ENCODE measurements around the gene CCR7. TPM values are rescaled to one million over a fixed set of nuclear protein-coding genes. Genes with fewer than 3 reads are reported as not detected.

Gene CCR7
- total RNA-seq, 1 donor from 2014 or later = 0.51 TPM

DNA sequence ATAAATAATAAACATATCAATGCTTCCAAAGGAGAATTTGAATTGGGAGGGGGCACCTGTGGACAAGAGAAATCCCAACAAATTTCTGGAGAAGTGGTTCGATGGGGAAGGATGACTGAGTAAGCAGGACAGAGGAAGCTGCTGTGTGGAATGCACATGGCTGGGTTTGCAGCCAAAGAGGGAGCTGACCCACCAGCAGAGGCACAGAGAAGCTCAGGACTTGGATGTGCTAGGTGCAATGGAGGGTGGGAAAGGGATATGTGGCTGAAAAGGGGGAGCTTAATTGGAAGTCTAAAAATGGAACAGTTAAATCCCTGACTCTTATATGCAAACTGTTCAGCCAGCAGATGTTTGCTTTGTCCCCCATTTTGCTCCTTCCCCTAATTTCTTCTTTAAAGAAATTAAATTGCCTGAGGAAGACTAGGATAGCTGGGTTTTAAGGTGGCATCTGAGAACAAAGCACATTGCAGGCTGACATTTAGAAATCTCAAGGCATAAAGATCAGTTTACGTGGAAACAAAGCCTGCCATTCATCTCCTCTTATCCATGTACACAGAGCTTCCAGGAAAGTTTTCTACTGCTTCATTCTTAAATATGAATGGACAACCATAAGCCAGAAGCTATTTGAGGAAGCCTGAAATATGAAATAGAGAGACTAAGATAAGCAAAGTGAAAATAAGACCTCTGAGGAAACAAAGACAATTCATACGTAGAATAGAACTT lies 40.9 kb downstream of the CCR7 start:
- peaks cover 7% of the 10 kb centered on the region for H3K36me3 Mint-ChIP-seq (ENCODE audit: low read depth, unreplicated experiment)
- peaks cover 9% of the 10 kb centered on the region for H3K27me3 Mint-ChIP-seq (ENCODE audit: unreplicated experiment)
- no peak for DNase-seq (ENCODE audit: low spot score)
- no peak overlapping the region for H3K4me3 Mint-ChIP-seq (ENCODE audit: unreplicated experiment)
- no peak for TF ChIP-seq CTCF (IDR thresholded peaks at IDR 0.05; ENCODE audit: unreplicated experiment)
- peaks cover 11% of the 10 kb centered on the region for H3K4me1 Mint-ChIP-seq (ENCODE audit: unreplicated experiment)
- no peaks in the 10 kb centered on the region for H3K9me3 Mint-ChIP-seq (ENCODE audit: unreplicated experiment)
- H3K27ac Mint-ChIP-seq (ENCODE audit: unreplicated experiment) = no peak overlapping the region

DNA sequence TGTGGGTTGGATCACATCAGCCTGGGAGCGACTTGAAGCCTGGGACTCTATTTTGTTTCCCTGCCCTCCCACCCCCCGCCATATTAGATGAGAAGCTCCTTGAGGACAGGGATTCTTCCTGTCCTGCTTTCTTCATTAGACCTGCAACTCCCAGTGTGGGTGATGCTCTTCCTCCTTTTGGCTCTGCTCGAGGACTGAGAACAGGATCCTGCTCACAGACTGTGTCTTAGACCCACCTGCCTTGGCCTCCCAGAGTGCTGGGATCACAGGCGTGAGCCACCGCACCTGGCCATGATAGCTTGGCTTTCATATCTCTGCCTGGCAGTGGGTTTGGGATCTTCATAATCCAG lies 42.3 kb downstream of the CCR7 start:
- Mint-ChIP-seq H3K27me3 (ENCODE audit: unreplicated experiment) (peaks cover 7% of the 10 kb centered on the region), H3K4me3 (ENCODE audit: unreplicated experiment) (no peak overlapping the region), H3K9me3 (ENCODE audit: unreplicated experiment) (no peaks in the 10 kb centered on the region), H3K4me1 (ENCODE audit: unreplicated experiment) (peaks cover 11% of the 10 kb centered on the region), H3K36me3 (ENCODE audit: low read depth, unreplicated experiment) (peaks cover 7% of the 10 kb centered on the region), H3K27ac (ENCODE audit: unreplicated experiment) (no peak overlapping the region)
- no peak for TF ChIP-seq CTCF (IDR thresholded peaks at IDR 0.05; ENCODE audit: unreplicated experiment)
- no peak for DNase-seq (ENCODE audit: low spot score)

GRCh38 chr17:40522250-40522960 lies 42.9 kb downstream of the CCR7 start:
- Mint-ChIP-seq H3K27ac (ENCODE audit: unreplicated experiment) (no peak overlapping the region), H3K27me3 (ENCODE audit: unreplicated experiment) (peaks cover 7% of the 10 kb centered on the region), H3K9me3 (ENCODE audit: unreplicated experiment) (no peaks in the 10 kb centered on the region), H3K4me3 (ENCODE audit: unreplicated experiment) (no peak overlapping the region), H3K4me1 (ENCODE audit: unreplicated experiment) (peaks cover 12% of the 10 kb centered on the region), H3K36me3 (ENCODE audit: low read depth, unreplicated experiment) (peaks cover 7% of the 10 kb centered on the region)
- no peak for TF ChIP-seq CTCF (IDR thresholded peaks at IDR 0.05; ENCODE audit: unreplicated experiment)
- no peak for DNase-seq (ENCODE audit: low spot score)

- Mint-ChIP-seq H3K4me1 (ENCODE audit: unreplicated experiment) (peaks cover 20% of the 10 kb centered on the region), H3K36me3 (ENCODE audit: low read depth, unreplicated experiment) (peaks cover 7% of the 10 kb centered on the region), H3K9me3 (ENCODE audit: unreplicated experiment) (no peaks in the 10 kb centered on the region), H3K27ac (ENCODE audit: unreplicated experiment) (no peak overlapping the region), H3K27me3 (ENCODE audit: unreplicated experiment) (peaks cover 10% of the 10 kb centered on the region), H3K4me3 (ENCODE audit: unreplicated experiment) (no peak overlapping the region)
- TF ChIP-seq CTCF (IDR thresholded peaks at IDR 0.05; ENCODE audit: unreplicated experiment) = no peak
- no peak for DNase-seq (ENCODE audit: low spot score)
These were observed 44.2 kb downstream of the CCR7 start for GRCh38 chr17:40520991-40521453.
